IPS-15b (cell line): ENCODE results near the gene STK10.
A peak's percentile ranks its signal among the peaks of the same experiment; 100 is the strongest.

Source experiments
- H3K27me3 ChIP-seq: one replicate; pipeline ENCODE4 v1.6.1; 2013; ENCODE audit warnings: low read length; ENCODE audit not compliant: control insufficient read depth, insufficient read depth
- H3K36me3 ChIP-seq: one replicate; pipeline ENCODE4 v1.6.1; 2013; ENCODE audit warnings: low read length; ENCODE audit not compliant: control insufficient read depth, insufficient read depth
- H3K4me1 ChIP-seq: one replicate; pipeline ENCODE4 v1.6.1; 2013; ENCODE audit warnings: mild to moderate bottlenecking, low read length; ENCODE audit not compliant: control insufficient read depth, insufficient read depth
- H3K4me3 ChIP-seq: one replicate; pipeline ENCODE4 v1.5.1; 2013; ENCODE audit warnings: low read depth, low read length
- H3K9ac ChIP-seq: one replicate; pipeline ENCODE4 v1.6.1; 2013; ENCODE audit warnings: low read depth, mild to moderate bottlenecking, low read length
- H3K9me3 ChIP-seq: one replicate; pipeline ENCODE4 v1.6.1; 2013; ENCODE audit warnings: mild to moderate bottlenecking, low read length; ENCODE audit not compliant: control insufficient read depth, insufficient read depth

Gene STK10

GRCh38 chr5:172188033-172188892 lies at the start of gene STK10:
STK10 (minus strand) TSS chr5:172188224; CDS start chr5:172188042, 182 bp downstream.
- H3K27me3 ChIP-seq, result peaks cover 2% of the 10 kb centered on the region
- H3K4me3 ChIP-seq, result peak within 1 kb of the TSS; percentile 91
- H3K9me3 ChIP-seq, result no peaks in the 10 kb centered on the region
- H3K9ac ChIP-seq, result peak within 1 kb of the TSS; percentile 60
- peaks cover 4% of the 10 kb centered on the region for H3K4me1 ChIP-seq
- H3K36me3 ChIP-seq, result peaks cover 3% of the 10 kb centered on the region

GRCh38 chr5:172235827-172236736 lies 48.1 kb upstream of the STK10 start:
- no peak overlapping the region for H3K9ac ChIP-seq
- peaks cover 15% of the 10 kb centered on the region for H3K4me1 ChIP-seq
- H3K9me3 ChIP-seq, result no peaks in the 10 kb centered on the region
- no peaks in the 10 kb centered on the region for H3K27me3 ChIP-seq
- H3K36me3 ChIP-seq, result peaks cover 13% of the 10 kb centered on the region
- H3K4me3 ChIP-seq, result no peak overlapping the region

- Histone ChIP-seq H3K36me3 (peaks cover 13% of the 10 kb centered on the region), H3K9me3 (no peaks in the 10 kb centered on the region), H3K4me1 (peaks cover 15% of the 10 kb centered on the region), H3K4me3 (no peak overlapping the region), H3K9ac (no peak overlapping the region), H3K27me3 (no peaks in the 10 kb centered on the region)
Measured at GRCh38 chr5:172235132-172235780, 47.2 kb upstream of the STK10 start.

GRCh38 chr5:172234031-172234430 lies 46.0 kb upstream of the STK10 start:
- Histone ChIP-seq H3K4me3 (no peak overlapping the region), H3K9ac (no peak overlapping the region), H3K9me3 (no peaks in the 10 kb centered on the region), H3K4me1 (peaks cover 15% of the 10 kb centered on the region), H3K36me3 (peaks cover 13% of the 10 kb centered on the region), H3K27me3 (no peaks in the 10 kb centered on the region)

- H3K4me1 ChIP-seq, result no peaks in the 10 kb centered on the region
- no peaks in the 10 kb centered on the region for H3K9me3 ChIP-seq
- no peak overlapping the region for H3K4me3 ChIP-seq
- H3K36me3 ChIP-seq, result peaks cover 13% of the 10 kb centered on the region
- H3K9ac ChIP-seq, result no peak overlapping the region
- no peaks in the 10 kb centered on the region for H3K27me3 ChIP-seq
Measured at GRCh38 chr5:172229904-172230303, 41.9 kb upstream of the STK10 start.

- Histone ChIP-seq H3K27me3 (no peaks in the 10 kb centered on the region), H3K36me3 (no peaks in the 10 kb centered on the region), H3K9me3 (no peaks in the 10 kb centered on the region), H3K4me3 (no peak overlapping the region), H3K4me1 (no peaks in the 10 kb centered on the region), H3K9ac (no peak overlapping the region)
Measured at GRCh38 chr5:172224996-172225395, 37.0 kb upstream of the STK10 start.

GRCh38 chr5:172223901-172224873 lies 36.2 kb upstream of the STK10 start:
- Histone ChIP-seq H3K9me3 (no peaks in the 10 kb centered on the region), H3K4me3 (no peak overlapping the region), H3K27me3 (no peaks in the 10 kb centered on the region), H3K9ac (no peak overlapping the region), H3K36me3 (no peaks in the 10 kb centered on the region), H3K4me1 (no peaks in the 10 kb centered on the region)

- Histone ChIP-seq H3K27me3 (no peaks in the 10 kb centered on the region), H3K9ac (no peak overlapping the region), H3K9me3 (no peaks in the 10 kb centered on the region), H3K36me3 (no peaks in the 10 kb centered on the region), H3K4me3 (no peak overlapping the region), H3K4me1 (no peaks in the 10 kb centered on the region)
Measured at GRCh38 chr5:172219296-172219695, 31.3 kb upstream of the STK10 start.

GRCh38 chr5:172216345-172216744 lies 28.3 kb upstream of the STK10 start:
- no peaks in the 10 kb centered on the region for H3K9me3 ChIP-seq
- no peaks in the 10 kb centered on the region for H3K27me3 ChIP-seq
- no peaks in the 10 kb centered on the region for H3K4me1 ChIP-seq
- no peak overlapping the region for H3K4me3 ChIP-seq
- H3K36me3 ChIP-seq, result peaks cover 4% of the 10 kb centered on the region
- no peak overlapping the region for H3K9ac ChIP-seq

- Histone ChIP-seq H3K9ac (no peak overlapping the region), H3K4me3 (no peak overlapping the region), H3K4me1 (no peaks in the 10 kb centered on the region), H3K9me3 (no peaks in the 10 kb centered on the region), H3K27me3 (no peaks in the 10 kb centered on the region), H3K36me3 (peaks cover 6% of the 10 kb centered on the region)
Measured at GRCh38 chr5:172213126-172213525, 25.1 kb upstream of the STK10 start.
